ENCODE data around the gene THSD4.
"Not testable (repeated sequence)": the region's sequence is repeated elsewhere in the genome, so short reads cannot be mapped to it uniquely, and the experiment has no call there.

THSD4 gene

DNA sequence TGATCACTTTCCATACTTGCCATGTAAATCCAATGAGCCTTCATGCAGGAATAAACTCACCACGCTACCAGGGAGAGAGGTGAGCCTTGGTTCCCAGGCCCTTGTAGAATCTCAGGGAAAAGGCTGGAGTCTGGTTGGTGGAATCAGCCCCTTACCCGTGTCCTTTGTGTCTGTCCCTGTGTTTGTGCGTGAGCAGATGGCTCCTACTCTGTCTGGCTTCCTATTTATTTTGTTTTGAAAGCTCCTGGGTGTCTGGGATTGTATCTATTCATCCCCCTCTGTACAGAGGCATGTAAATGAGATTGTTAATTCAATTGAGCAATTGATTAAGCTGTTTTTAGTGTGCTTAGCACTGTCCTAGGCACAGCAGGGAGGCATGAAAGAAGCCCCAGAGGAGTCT is 278.1 kb downstream of the THSD4 start:
- DNase-seq = no peak

- no peak for DNase-seq
Observed at GRCh38 chr15:71396536-71397125, 281.4 kb downstream of the THSD4 start.

DNA sequence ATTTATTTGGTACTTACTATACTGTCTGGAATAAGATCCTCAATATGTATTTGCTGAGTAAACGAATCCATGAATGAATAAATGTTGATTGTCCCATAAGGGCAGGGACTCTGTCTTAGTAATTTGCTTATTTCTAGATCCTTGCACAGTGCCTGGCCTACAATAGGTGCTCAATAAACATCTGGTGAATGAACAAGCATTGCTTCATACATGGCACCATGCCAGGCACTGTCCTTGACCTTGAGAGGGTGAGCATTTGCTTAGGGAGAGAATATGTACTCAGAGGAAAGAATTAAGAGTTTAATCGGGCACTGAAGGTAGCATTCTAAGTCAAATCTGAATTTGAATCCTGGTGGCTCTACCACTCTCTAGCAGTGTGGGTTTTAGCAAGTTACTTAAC is 282.1 kb downstream of the THSD4 start:
- DNase-seq = no peak

GRCh38 chr15:71400294-71400693 is 285.0 kb downstream of the THSD4 start:
- no peak for DNase-seq

DNA sequence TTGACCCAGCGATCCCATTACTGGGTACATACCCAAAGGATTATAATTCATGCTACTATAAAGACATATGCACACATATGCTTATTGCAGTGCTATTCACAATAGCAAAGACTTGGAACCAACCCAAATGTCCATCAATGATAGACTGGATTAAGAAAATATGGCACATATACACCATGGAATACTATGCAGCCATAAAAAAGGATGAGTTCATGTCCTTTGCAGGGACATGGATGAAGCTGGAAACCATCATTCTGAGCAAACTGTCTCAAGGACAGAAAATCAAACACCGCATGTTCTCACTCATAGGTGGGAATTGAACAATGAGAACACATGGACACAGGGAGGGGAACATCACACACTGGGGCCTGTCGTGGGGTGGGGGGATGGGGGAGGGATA is 286.5 kb downstream of the THSD4 start:
- not testable (repeated sequence) for DNase-seq

GRCh38 chr15:71409541-71409940 is 294.3 kb downstream of the THSD4 start:
- no peak for DNase-seq

- DNase-seq = no peak
Observed at GRCh38 chr15:71410347-71410746, 295.1 kb downstream of the THSD4 start.

DNA sequence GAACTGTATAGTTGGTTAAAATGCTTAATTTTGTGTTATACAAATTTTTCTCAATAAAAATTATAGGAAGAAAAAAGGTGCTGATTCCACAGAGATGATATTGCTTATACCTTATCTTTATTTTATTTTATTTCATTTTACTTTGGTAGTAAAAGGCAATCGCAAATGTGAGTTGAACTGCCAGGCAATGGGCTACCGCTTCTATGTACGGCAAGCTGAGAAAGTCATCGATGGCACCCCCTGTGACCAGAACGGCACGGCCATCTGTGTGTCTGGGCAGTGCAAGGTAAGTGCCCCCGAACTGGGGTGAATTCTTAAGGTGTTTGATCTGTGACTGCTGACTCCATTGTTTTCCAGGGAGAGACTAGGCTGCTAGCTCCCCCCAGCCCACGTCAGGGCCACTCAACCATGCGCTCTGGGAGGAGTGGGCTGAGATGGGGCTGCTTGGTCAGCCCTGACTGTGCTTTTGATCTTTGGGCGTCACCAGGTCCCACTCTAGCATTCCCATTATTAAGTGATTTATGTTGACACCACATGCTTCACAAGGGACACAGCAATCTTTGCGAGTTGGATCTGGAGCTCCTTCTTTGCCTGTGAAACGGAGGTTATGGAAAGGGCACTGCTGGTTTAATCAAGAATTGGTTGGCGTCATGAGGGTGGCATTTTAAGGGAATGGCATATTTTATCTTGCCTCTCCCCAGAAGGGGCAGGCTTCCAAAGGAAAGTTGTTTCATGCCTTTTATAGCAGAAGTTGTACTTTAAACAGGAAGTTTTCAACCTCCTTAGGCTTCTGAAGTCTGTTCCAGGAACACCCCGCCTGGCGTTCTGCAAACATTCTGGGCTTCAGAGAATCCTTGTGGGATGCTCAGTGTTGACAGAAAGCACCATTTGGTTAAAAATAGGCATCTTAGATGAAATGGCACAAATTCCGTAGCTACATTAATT is 296.5 kb downstream of the THSD4 start:
- no peak for DNase-seq

- DNase-seq = no peak
Observed at GRCh38 chr15:71413419-71413818, 298.1 kb downstream of the THSD4 start.

- no peak for DNase-seq
Observed at GRCh38 chr15:71414853-71415252, 299.6 kb downstream of the THSD4 start.

DNA sequence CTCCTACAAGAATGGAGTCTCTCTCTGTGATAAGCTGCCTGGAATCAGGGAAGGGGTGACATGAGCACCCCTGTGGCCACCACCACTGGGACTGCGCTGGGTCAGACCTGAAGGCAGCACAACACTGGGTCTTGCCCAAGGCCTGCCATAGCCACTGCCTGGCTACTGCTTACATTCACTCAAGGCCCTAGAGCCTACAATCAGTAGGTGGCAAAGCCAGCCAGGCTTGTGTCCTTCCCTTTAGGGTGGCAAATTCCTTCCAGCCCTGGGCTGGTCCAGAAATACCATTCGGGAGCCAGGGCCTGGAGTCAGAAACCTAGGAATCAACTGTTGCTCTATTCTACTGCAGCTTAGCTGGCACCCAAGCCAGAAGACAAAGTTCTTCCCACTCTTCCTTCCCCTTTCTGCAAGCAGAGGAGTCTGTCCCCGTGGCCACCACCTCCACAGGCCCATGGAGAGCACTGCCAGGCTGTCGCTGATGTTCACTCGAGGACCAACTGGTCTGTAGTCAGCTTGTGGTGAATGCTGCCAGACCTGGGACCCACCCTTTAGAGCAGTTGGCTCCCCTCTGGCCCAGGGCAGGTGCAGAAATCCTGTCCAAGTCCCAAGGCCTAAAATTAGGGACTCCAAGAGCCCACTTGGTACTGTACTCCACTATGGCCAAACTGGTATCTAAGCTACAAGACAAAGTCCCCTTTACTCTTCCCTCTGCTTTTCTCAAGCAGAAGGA is 307.4 kb downstream of the THSD4 start:
- DNase-seq = no peak

- no peak for DNase-seq
Observed at GRCh38 chr15:71424765-71425164, 309.5 kb downstream of the THSD4 start.

- DNase-seq = no peak
Observed at GRCh38 chr15:71425388-71425787, 310.1 kb downstream of the THSD4 start.

- no peak for DNase-seq
Observed at GRCh38 chr15:71426792-71427191, 311.5 kb downstream of the THSD4 start.

DNA sequence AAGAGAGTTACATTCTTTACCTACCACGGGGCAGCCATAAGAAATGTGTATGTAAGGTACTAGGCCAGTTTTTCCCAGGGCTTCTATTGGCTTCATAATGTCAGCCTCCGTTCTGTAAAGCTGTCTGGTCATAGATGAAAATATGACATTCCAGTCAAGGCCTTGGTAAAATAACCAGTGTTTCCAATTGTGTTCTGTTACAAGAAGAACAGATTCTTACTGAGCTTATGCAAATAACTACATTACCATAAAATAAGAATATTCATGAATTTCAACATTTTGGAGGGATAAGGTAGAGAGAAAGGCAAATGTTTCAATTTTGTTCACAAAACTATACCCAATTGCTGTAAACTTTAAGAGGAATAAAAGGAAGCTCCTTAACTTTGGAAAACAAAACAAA is 315.5 kb downstream of the THSD4 start:
- no peak for DNase-seq

- DNase-seq = no peak
Observed at GRCh38 chr15:71431343-71432336, 316.4 kb downstream of the THSD4 start.

- DNase-seq = no peak
Observed at GRCh38 chr15:71433402-71433801, 318.1 kb downstream of the THSD4 start.

GRCh38 chr15:71434774-71435173 is 319.5 kb downstream of the THSD4 start:
- no peak for DNase-seq

DNA sequence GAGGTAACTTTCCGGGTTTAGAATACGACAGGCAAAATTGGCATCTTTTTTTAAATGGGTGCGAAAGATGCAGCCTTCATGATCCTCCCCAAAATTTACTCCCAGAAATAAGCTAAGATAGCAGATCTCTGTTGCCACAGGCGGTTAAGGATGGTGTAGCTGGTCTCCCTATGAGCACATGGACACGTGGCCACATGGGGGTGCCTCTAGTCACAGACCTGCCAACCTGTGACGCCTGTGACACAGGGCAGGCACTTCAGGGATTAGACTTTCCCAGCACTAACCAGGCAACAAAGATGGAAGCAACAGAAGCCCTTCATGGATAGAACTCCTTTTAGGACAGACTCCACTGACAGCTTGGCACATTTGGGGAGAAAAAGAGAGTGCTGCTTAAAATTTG is 320.3 kb downstream of the THSD4 start:
- DNase-seq = no peak

DNA sequence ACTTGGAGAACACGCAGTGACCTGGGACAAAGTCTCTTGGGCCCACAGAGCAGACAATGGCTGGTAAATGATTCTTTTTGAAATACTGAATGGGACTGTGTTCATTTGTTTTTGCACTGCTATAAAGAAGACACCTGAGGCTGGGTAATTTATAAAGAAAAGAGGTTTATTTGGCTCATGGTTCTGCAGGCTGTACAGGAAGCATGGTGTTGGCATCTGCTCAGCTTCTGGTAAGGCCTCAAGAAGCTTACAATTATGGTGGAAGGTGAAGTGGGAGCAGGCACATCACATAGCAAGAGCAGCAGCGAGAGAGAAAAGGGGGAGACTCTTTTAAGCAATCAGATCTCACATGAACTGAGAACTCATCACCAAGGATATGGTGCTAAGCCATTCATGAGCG is 321.6 kb downstream of the THSD4 start:
- no peak for DNase-seq

DNA sequence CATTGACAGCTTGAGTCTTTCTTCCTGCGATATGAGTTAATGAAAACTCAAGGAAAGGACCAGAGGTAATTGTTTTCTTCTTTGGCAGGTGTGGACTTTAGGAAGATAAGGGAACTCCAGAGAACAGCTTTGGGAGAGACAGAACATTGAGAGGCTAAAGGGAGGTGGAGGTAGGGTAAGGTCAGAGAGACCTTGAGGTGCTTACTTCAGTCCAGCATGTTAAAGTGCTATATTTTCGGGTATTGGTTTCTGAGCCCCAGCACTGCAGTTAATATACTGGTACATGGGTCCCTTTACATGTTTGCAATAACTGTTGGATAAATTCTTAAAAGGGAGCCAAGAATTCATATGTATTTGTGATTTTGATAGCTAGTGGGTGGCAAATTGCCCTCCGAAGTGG is 322.1 kb downstream of the THSD4 start:
- DNase-seq = no peak

DNA sequence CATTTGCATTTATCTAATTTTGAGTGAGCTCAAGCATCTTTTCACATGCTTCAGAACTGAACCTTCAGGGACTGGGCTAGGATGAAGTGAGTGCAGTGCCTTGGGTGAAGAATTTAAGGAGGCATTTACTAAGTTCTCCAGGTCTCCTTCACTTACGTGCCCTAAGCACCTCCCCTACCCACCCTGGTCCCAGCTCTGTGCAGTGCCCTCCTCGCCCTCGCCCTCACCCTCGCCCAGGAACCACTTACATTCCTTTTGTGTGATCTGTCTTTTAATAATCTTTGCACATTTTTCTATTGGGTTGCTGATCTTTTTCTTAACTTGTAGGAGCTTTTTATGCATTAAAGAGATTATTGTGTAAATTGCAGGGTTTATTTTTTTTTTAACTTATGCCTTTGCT is 322.6 kb downstream of the THSD4 start:
- no peak for DNase-seq

DNA sequence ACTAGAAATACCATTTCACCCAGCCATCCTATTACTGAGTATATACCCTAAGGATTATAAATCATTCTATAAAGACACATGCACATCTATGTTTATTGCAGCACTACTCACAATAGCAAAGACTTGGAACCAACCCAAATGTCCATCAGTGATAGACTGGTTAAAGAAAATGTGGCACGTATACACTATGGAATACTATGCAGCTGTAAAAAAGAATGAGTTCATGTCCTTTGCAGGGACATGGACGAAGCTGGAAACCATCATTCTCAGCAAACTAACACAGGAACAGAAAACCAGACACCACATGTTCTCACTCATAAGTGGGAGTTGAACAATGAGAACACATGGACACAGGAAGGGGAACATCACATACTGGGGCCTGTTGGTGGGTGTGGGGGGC is 324.2 kb downstream of the THSD4 start:
- not testable (repeated sequence) for DNase-seq

Data from activated naive CD4-positive, alpha-beta T cell treated with Interleukin-2 at 50 U/mL for 16 hours (primary cell).